GM18505 (cell line): ENCODE measurements around the gene SFRP5.

Experiments
- ATAC-seq: cut with Tn5 transposase; IDR thresholded peaks from one replicate; pipeline ENCODE4 v1.9.1; 2021; ENCODE audit not compliant: unreplicated experiment
- POLR2A ChIP-seq: IDR thresholded peaks from 4 replicates; pipeline ENCODE4 v1.6.1; 2011; ENCODE audit warnings: borderline replicate concordance; ENCODE audit not compliant: insufficient read depth, insufficient read length; ENCODE audit errors: extremely low read depth

SFRP5 gene

GRCh38 chr10:97765201-97765600 is 6.6 kb downstream of the SFRP5 start:
- no peak for TF ChIP-seq POLR2A
- no peak for ATAC-seq

DNA sequence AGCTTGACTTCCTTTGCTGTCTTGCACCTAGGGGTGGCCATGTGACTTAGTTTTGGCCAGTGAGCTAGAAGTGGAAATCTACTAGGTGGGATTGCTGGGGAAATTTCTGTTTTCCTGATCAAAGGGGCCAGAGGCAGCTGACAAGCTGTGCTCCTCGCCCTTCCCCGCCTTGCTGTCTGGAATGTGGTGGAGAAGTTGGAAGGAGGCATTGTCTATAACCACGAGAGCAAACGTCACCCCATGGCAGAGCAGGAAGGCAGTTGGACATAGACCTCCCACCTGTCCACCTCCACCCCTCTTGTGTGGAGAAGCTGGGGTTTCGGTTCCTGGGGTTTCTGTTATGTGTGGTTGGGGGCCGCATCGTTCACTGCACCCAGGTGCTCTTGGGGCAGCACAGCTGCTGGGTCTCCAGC is 7.3 kb downstream of the SFRP5 start:
- ATAC-seq, result no peak
- no peak for TF ChIP-seq POLR2A

DNA sequence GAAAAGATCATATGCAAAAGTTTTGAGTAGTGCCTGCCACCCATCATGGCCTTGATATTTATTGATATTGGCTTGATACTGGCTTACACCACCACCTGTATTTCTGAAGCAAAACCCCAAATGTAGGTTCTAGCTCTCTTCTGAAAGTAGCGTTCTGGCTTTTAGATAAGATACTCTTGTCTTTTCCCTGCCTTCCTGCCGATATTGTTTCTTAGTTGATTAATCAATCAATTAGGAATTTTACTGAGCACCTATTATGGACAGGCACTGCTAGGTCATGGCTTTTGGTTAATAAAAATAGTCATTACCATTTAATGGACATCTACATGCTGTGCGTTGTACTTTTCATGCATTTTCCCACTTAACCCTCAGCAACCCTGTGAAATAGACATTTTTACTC is 7.9 kb downstream of the SFRP5 start:
- ATAC-seq, result no peak
- TF ChIP-seq POLR2A, result no peak

- no peak for ATAC-seq
- TF ChIP-seq POLR2A, result no peak
These were observed 8.4 kb downstream of the SFRP5 start for GRCh38 chr10:97763411-97763810.

DNA sequence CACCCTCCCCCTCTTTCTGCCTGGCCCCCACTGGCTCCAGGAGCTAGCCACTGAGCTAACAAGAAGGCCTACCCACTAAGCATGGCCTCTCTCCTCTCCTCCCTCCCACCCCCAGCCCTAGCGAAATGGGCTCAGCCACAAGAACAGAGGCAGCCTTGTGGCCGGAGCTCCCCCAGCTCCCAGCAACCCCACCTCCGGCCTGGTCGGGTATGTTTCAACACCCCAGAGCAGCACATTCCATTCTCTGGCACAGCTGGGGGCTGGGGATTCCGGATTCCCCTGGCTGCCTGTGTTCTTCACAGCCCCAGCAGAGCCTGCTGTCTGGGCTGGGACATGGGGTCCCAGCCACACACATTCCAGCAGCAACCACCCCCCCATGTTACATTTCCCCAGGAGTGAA is 9.0 kb downstream of the SFRP5 start:
- ATAC-seq, result no peak
- TF ChIP-seq POLR2A, result no peak

- ATAC-seq, result no peak
- no peak for TF ChIP-seq POLR2A
These were observed 9.7 kb downstream of the SFRP5 start for GRCh38 chr10:97762056-97762455.

DNA sequence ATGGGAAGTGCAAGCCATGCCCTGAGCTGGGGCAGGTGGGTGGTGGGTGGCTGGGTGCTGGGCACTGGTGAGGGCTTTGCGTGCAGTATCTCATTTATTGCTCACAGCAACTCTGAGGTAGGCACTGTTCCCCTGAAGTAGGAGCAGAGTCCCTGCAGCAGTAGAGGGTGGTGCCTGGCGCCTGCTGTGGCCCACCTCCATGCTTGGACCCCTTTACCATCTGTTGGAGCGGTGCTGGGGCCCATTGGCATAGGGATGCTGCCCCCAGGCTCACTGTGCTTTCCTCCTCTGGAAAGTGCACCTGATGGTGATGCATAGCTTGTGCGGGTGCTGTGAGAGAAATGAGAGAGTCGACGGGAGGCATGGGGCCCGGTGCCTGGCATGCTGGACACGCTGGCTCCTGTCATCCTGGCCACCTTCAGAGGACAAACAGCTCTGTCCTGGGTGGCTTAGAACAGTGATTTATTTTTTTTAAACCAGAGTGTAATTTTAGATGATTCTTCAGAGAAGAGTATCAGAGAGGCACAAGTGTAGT is 10.4 kb downstream of the SFRP5 start:
- ATAC-seq, result no peak
- no peak for TF ChIP-seq POLR2A

GRCh38 chr10:97760461-97761257 is 11.1 kb downstream of the SFRP5 start:
- ATAC-seq, result no peak
- no peak for TF ChIP-seq POLR2A

GRCh38 chr10:97759946-97760345 is 11.9 kb downstream of the SFRP5 start:
- TF ChIP-seq POLR2A, result no peak
- no peak for ATAC-seq

DNA sequence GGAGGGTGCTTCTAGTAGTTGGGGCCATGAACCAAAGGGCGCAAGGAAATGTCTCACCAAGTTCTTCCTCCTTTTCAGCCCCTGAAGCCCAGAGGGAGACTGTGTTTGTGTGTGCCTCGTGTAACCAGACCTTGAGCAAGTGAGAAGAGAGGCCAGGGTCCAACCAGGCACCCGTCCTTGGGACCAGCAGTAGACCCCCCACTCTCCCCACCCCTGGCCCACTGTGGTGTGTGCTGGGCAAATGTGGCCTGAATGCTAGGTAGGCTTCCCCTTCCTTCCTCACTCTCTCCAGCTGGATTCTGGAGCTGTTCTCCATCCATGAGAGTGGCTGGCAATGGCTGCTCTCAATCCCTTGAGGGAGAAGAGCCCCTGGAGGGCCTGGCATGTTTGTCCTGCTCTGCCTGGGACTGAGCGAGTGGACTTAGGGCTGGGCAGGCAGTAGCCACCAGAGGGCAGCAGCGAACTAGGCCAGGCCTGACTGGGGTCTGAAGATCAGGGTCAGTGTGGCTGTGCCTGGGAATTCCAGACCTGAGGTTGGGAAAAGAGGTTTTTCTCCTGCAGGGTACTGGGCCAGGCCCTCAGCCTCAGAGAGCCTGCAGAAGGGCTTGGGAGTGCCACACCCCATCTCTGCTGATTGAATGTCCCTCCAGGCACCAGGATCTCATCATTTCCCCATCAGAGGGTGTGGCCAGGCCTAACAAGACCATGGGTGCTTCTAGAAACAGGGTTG is 12.5 kb downstream of the SFRP5 start:
- TF ChIP-seq POLR2A, result no peak
- no peak for ATAC-seq

- ATAC-seq, result no peak
- TF ChIP-seq POLR2A, result no peak
These were observed 14.3 kb downstream of the SFRP5 start for GRCh38 chr10:97757471-97757870.

DNA sequence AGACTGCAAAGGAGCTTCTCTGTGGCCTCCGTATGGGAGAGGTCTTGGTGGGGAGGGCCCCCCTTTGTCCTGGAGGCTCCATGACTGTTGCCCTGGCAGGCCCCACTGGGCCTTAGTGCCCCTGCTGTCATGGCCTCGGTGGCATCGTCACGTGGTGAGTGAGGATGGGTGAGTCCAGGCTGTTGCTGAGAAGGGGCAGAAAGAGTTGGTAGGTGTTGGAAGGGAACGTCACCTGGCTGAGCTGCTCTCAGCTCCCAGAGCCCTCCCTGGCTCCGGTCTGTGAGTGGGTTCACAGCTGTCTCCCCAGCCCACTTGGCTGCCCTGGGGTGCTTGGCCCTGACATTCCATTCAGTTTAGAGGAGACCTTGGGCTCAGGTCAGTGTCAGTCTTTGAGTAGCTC is 16.1 kb downstream of the SFRP5 start:
- no peak for TF ChIP-seq POLR2A
- no peak for ATAC-seq

DNA sequence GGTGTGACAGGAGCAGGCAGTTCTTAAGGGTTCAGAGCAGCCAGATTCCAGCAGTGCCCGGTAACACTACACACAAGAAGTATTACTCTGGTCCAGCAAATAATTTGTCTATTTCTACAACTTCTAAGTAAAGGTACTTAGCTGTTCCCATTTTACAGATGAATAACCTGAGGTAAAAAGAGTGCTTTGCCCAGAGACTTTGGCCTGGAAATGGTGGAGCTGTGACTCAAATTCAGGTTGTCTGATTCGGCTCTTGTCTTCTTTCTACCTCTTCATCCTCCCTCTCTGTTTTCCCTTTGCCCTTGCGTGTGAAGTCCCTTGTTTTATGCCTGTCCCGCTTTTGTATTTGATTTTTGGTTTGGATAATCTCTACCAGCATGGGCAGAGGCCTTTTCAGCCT is 17.1 kb downstream of the SFRP5 start:
- ATAC-seq, result no peak
- no peak for TF ChIP-seq POLR2A

DNA sequence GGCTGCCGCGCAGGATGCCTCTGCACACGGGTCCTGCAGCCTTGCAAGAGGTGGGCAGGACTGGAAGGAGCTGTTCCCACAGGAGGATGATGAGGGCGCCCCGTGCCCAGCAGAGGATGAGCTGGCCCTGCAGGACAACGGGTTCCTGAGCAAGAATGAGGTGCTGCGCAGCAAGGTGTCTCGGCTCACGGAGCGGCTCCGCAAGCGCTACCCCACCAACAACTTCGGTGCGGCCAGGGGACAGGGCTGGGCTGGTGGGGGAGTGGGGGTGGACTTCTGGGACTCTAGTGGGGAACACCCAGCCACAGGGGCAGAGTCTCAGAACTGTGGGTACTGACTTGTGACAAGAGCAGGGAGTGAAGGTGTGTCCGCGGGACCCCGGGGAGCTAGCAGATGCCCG is 18.8 kb downstream of the SFRP5 start:
- no peak for ATAC-seq
- TF ChIP-seq POLR2A, result no peak
